ENCODE data around the gene CFAP46. TPM values are rescaled to one million over a fixed set of nuclear protein-coding genes. Genes with fewer than 3 reads are reported as not detected.

CFAP46 gene
- total RNA-seq, 1 donor from 2014 or later: 1.9 TPM

- DNase-seq: no peak
Measured at GRCh38 chr10:132768346-132769248, 173.8 kb downstream of the CFAP46 start.

- no peak for DNase-seq
Measured at GRCh38 chr10:132766291-132766690, 176.1 kb downstream of the CFAP46 start.

- DNase-seq: peak; percentile 11
Measured at GRCh38 chr10:132765435-132765834, 176.9 kb downstream of the CFAP46 start.

- no peak for DNase-seq
Measured at GRCh38 chr10:132764108-132764507, 178.3 kb downstream of the CFAP46 start.

- DNase-seq: no peak
Measured at GRCh38 chr10:132763545-132763944, 178.8 kb downstream of the CFAP46 start.

GRCh38 chr10:132762267-132762666 lies 180.1 kb downstream of the CFAP46 start:
- peak; percentile 37 for DNase-seq

GRCh38 chr10:132761395-132762060 lies 180.8 kb downstream of the CFAP46 start:
- no peak for DNase-seq

GRCh38 chr10:132758865-132759264 lies 183.5 kb downstream of the CFAP46 start:
- no peak for DNase-seq

Other genes with a start within 250 kb of the CFAP46 start
- not detected for gene NKX6-2, start 156.4 kb downstream of the CFAP46 start, total RNA-seq
- 2.5 TPM for gene ADGRA1, start 145.4 kb upstream of the CFAP46 start, total RNA-seq
- 5.9 TPM for gene KNDC1, start 217.6 kb upstream of the CFAP46 start, total RNA-seq

Measured in occipital lobe (tissue), 2 donors.